GM12878 (cell line): ENCODE data around the gene TTR.

Experiments used
- BRCA1 ChIP-seq: IDR thresholded peaks from 2 replicates; pipeline ENCODE4 v1.6.1; 2011; ENCODE audit warnings: low read depth, low read length, improper control_type of control experiment
- CTCF ChIP-seq, 3 experiments: IDR thresholded peaks in 2 of 3; conservative IDR thresholded peaks in 1 of 3; 2 replicates each; pipeline ENCODE4 v1.5.1; 2011; ENCODE audit warnings: low read depth in 3 of 3, low read length in 3 of 3, mild to moderate bottlenecking in 3 of 3, control low read depth in 2 of 3, moderate library complexity in 2 of 3, inconsistent platforms in 1 of 3, mixed read lengths in 1 of 3; ENCODE audit not compliant: control insufficient read depth in 2 of 3, insufficient read depth in 1 of 3; ENCODE audit errors: extremely low read depth in 1 of 3
- HDAC2 ChIP-seq: fragments of 200-600 bp; sonication (generic); IDR thresholded peaks from 2 replicates; pipeline ENCODE4 v1.6.1; 2017
- POLR2A ChIP-seq: IDR thresholded peaks from 2 replicates; pipeline ENCODE4 v1.6.1; 2011; ENCODE audit warnings: low read depth, mild to moderate bottlenecking, low read length
- POLR2AphosphoS5 ChIP-seq: IDR thresholded peaks from 2 replicates; pipeline ENCODE4 v1.6.1; 2011; ENCODE audit warnings: mild to moderate bottlenecking, low read length, inconsistent platforms
- SPI1 ChIP-seq: IDR thresholded peaks from 2 replicates; pipeline ENCODE4 v1.6.1; 2011; ENCODE audit warnings: low read depth, mild to moderate bottlenecking, low read length, moderate library complexity, borderline replicate concordance; ENCODE audit not compliant: insufficient read depth

GRCh38 chr18:31558567-31558966 is 33.1 kb upstream of the TTR start:
- no peak for TF ChIP-seq BRCA1
- TF ChIP-seq POLR2A, result no peak
- TF ChIP-seq POLR2AphosphoS5, result no peak
- no peak for TF ChIP-seq SPI1
- no peak for TF ChIP-seq CTCF (IDR thresholded peaks at IDR 0.05 in 2 of 3, conservative IDR thresholded peaks at IDR 0.05 in 1 of 3; ENCODE audit: control insufficient read depth in 2 of 3, extremely low read depth in 1 of 3, insufficient read depth in 1 of 3, low read depth in 3 of 3, low read length in 3 of 3)
- TF ChIP-seq HDAC2, result no peak
